ENCODE data around the gene DHTKD1.

DNA sequence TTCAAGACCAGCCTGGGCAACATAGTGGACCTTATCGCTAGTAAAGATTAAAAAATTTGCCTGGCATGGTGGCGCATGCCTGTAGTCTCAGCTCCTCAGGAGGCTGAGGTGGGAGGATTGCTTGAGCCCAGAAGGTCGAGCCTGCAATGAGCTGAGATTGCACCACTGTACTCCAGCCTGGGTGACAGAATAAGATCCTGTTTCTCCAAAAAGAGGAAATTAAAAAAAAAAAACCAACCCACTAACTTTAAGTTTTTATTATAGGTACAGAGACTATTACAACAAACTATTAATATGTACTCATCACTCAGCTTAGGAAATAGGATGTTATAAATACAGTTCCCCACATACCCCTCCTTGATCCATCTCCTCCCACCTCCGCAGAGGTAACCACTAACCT is 30.2 kb downstream of the DHTKD1 start:
- TF ChIP-seq, protein P1, sequence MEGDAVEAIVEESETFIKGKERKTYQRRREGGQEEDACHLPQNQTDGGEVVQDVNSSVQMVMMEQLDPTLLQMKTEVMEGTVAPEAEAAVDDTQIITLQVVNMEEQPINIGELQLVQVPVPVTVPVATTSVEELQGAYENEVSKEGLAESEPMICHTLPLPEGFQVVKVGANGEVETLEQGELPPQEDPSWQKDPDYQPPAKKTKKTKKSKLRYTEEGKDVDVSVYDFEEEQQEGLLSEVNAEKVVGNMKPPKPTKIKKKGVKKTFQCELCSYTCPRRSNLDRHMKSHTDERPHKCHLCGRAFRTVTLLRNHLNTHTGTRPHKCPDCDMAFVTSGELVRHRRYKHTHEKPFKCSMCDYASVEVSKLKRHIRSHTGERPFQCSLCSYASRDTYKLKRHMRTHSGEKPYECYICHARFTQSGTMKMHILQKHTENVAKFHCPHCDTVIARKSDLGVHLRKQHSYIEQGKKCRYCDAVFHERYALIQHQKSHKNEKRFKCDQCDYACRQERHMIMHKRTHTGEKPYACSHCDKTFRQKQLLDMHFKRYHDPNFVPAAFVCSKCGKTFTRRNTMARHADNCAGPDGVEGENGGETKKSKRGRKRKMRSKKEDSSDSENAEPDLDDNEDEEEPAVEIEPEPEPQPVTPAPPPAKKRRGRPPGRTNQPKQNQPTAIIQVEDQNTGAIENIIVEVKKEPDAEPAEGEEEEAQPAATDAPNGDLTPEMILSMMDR (IDR thresholded peaks at IDR 0.05), result no peak
- TF ChIP-seq EP300 (IDR thresholded peaks at IDR 0.05), result no peak
- TF ChIP-seq POLR2A (IDR thresholded peaks at IDR 0.05), result no peak

Measured in ovary (tissue), 3 donors.